HepG2 (cell line): ENCODE data around the gene SRPRB. TPM values are rescaled to one million over a fixed set of nuclear protein-coding genes. Genes with fewer than 3 reads are reported as not detected.
A peak's percentile ranks its signal among the peaks of the same experiment; 100 is the strongest.

Experiments
- ATAC-seq: fragments of 200-7000 bp; cut with Tn5 transposase; 3 replicates; pipeline ENCODE4 v1.9.1; 2020; ENCODE audit warnings: mild to moderate bottlenecking, moderate library complexity
- BruUV-seq: library from RNA; stranded (reverse); fragments of 400-500 nt; replicated peaks from 2 replicates; lab custom pipeline; 2021; lab: Mats Ljungman, UMichigan
- CTCF ChIA-PET: fragments of 300-600 bp; formaldehyde crosslinking; extraction: SDS; loops from one replicate; lab custom pipeline; 2021; ENCODE audit warnings: low total read pairs, inconsistent platforms, low intra/inter-chr PET ratio; lab: Yijun Ruan, JAX
- POLR2A ChIA-PET: fragments of 350-600 bp; sonication (Branson Sonifier 250); formaldehyde crosslinking; loops from one replicate; lab custom pipeline; 2020; ENCODE audit warnings: antibody characterized with exemption, inconsistent platforms; lab: Yijun Ruan, JAX
- DNase-seq: peaks from one replicate; pipeline ENCODE4 v3.0.0-alpha.2; 2015; ENCODE audit warnings: low spot score
- FAIRE-seq: peaks from 3 replicates; lab custom pipeline; 2011; peaks lifted over from hg19 to GRCh38; lab: Jason Lieb, UNC
- H2AFZ ChIP-seq: one replicate; pipeline ENCODE4 v1.6.1; 2011; ENCODE audit warnings: low read length, inconsistent platforms
- H3K27ac ChIP-seq: fragments of 300-600 bp; 3 replicates; pipeline ENCODE4 v1.8.0; 2011; ENCODE audit warnings: mixed run types, mild to moderate bottlenecking, mixed read lengths, low read length, inconsistent platforms; ENCODE audit not compliant: insufficient read depth; ENCODE audit errors: extremely low read length
- H3K27me3 ChIP-seq, 2 experiments: fragments of 200-600 bp in 1 of 2; 2 replicates in 1 of 2; 3 replicates in 1 of 2; pipeline versions ENCODE4 v1.6.0 to v1.8.0; 2011; ENCODE audit warnings: low read length in 2 of 2, mild to moderate bottlenecking in 2 of 2, moderate library complexity in 2 of 2, inconsistent platforms in 1 of 2; ENCODE audit not compliant: insufficient read depth in 2 of 2, control insufficient read depth in 1 of 2
- H3K36me3 ChIP-seq, 2 experiments: fragments of 200-600 bp in 1 of 2; replicated peaks in 1 of 2; 2 replicates in 1 of 2; 3 replicates in 1 of 2; pipeline versions ENCODE4 v1.5.1 to v1.8.0; 2011; ENCODE audit warnings: low read length in 2 of 2, inconsistent platforms in 1 of 2; ENCODE audit not compliant: insufficient read depth in 2 of 2, control insufficient read depth in 1 of 2
- H3K4me1 ChIP-seq: 2 replicates; pipeline ENCODE4 v1.5.1; 2012; ENCODE audit warnings: low read length, inconsistent platforms; ENCODE audit not compliant: insufficient read depth
- H3K4me2 ChIP-seq: 2 replicates; pipeline ENCODE4 v1.6.0; 2011; ENCODE audit warnings: low read depth, low read length, inconsistent platforms
- H3K4me3 ChIP-seq, 3 experiments: fragments of 200-600 bp in 1 of 3; sonication (generic), shearing (Covaris generic) in 1 of 3; replicated peaks in 1 of 3; 2 replicates each; pipeline ENCODE4 v1.5.1; 2011 to 2016; ENCODE audit warnings: low read length in 3 of 3, inconsistent platforms in 2 of 3, low read depth in 2 of 3, mild to moderate bottlenecking in 2 of 3, control low read depth in 1 of 3, mixed read lengths in 1 of 3; ENCODE audit not compliant: insufficient read depth in 1 of 3
- H3K79me2 ChIP-seq: one replicate; pipeline ENCODE4 v1.6.1; 2011; ENCODE audit warnings: low read length, inconsistent platforms; ENCODE audit not compliant: insufficient read depth
- H3K9ac ChIP-seq: 2 replicates; pipeline ENCODE4 v1.6.0; 2011; ENCODE audit warnings: mild to moderate bottlenecking, low read depth, low read length, inconsistent platforms; ENCODE audit not compliant: insufficient read depth
- H3K9me3 ChIP-seq: 2 replicates; pipeline ENCODE4 v1.5.1; 2012; ENCODE audit warnings: mild to moderate bottlenecking, low read length
- H4K20me1 ChIP-seq: 2 replicates; pipeline ENCODE4 v1.6.0; 2011; ENCODE audit warnings: inconsistent platforms, mild to moderate bottlenecking, low read length, moderate library complexity; ENCODE audit not compliant: insufficient read depth
- CREB1 ChIP-seq, 2 experiments: fragments of 450-650 bp in 1 of 2; IDR thresholded peaks; 2 replicates each; pipeline ENCODE4 v1.6.1; 2016 to 2017; ENCODE audit warnings: control low read depth in 1 of 2, mild to moderate bottlenecking in 1 of 2, missing compliant biosample characterization in 1 of 2, missing genetic modification characterization in 1 of 2
- KLF6 ChIP-seq: IDR thresholded peaks from 2 replicates; pipeline ENCODE4 v1.8.0; 2016; ENCODE audit warnings: missing biosample characterization, missing genetic modification reagents
- SIN3B ChIP-seq: fragments of 150-350 bp; IDR thresholded peaks from 2 replicates; pipeline ENCODE4 v1.6.1; 2014; ENCODE audit warnings: low read length
- ZMYM3 ChIP-seq: sonication (generic); formaldehyde crosslinking; IDR thresholded peaks from 2 replicates; pipeline ENCODE4 v1.5.1; 2020; ENCODE audit warnings: mild to moderate bottlenecking, missing genetic modification reagents
- ZNF333 ChIP-seq: sonication (generic); formaldehyde crosslinking; IDR thresholded peaks from 2 replicates; pipeline ENCODE4 v1.4.0; 2020; ENCODE audit warnings: mild to moderate bottlenecking, missing genetic modification reagents, borderline replicate concordance
- ZNF510 ChIP-seq: sonication (generic); formaldehyde crosslinking; IDR thresholded peaks from 2 replicates; pipeline ENCODE4 v1.4.0; 2020; ENCODE audit warnings: low read depth, mild to moderate bottlenecking, missing genetic modification reagents
- ZNF768 ChIP-seq: sonication (generic); formaldehyde crosslinking; IDR thresholded peaks from 2 replicates; pipeline ENCODE4 v1.4.0; 2020; ENCODE audit warnings: missing genetic modification reagents
- ZSCAN12 ChIP-seq: sonication (generic); formaldehyde crosslinking; IDR thresholded peaks from 2 replicates; pipeline ENCODE4 v1.9.0; 2021; ENCODE audit warnings: mild to moderate bottlenecking, missing genetic modification reagents
- WGBS: methylation state at CpG from one replicate; pipeline ENCODE4 v1.1.6; 2017; ENCODE audit warnings: low lambda C conversion rate; 5-methylcytosine and 5-hydroxymethylcytosine counted together
- in situ Hi-C: cut with HindIII; loops from 2 replicates; pipeline ENCODE4 v1.10.0; 2017; ENCODE audit warnings: low pct_unique_long_range_greater_than_20kb; ENCODE audit not compliant: extremely low pct_ligation_motif_present
- intact Hi-C: fragments of 100-400 bp; cut with micrococcal nuclease; formaldehyde crosslinking; loops from one replicate; pipeline ENCODE4 v1.10.0; 2022; ENCODE audit not compliant: unreplicated experiment
- polyA plus RNA-seq, 8 experiments: library from polyadenylated mRNA; depleted of rRNA in 3 of 8; stranded (reverse) in 7 of 8; unstranded in 1 of 8; fragments of >200 nt; fragmentation: Illumina TruSeq in 4 of 8; extraction: Trizol in 4 of 8; gene quantifications; 2 replicates each; pipeline versions ENCODE4 v1.2.1 to v1.2.3, GENCODE V29; 2011 to 2016; ENCODE audit warnings: low read depth in 4 of 8, missing spikeins in 1 of 8, mixed read lengths in 1 of 8; ENCODE audit not compliant: insufficient read depth in 1 of 8
- total RNA-seq, 5 experiments: library from RNA; depleted of rRNA; stranded (reverse); fragments of >200 nt; fragmentation: Illumina TruSeq; extraction: Trizol; gene quantifications; 2 replicates each; pipeline ENCODE4 v1.2.3, GENCODE V29; 2016; ENCODE audit warnings: low read depth in 1 of 5

The SRPRB gene
- total and polyA plus RNA-seq, 2 of the 13 experiments (the other 11 are each of a cell fraction or from before 2014, with no cell fraction given): 41.0 to 111 TPM

- TF ChIP-seq ZNF510 (CRISPR knock-in tag) (no peak), ZNF333 (CRISPR knock-in tag) (no peak), ZMYM3 (CRISPR knock-in tag) (no peak), SIN3B (no peak)
Observed at GRCh38 chr3:133841196-133841595, 35.6 kb downstream of the SRPRB start (continued).

- H3K4me3 ChIP-seq: no peak overlapping the region
- no peaks in the 10 kb centered on the region for H3K9me3 ChIP-seq
- ATAC-seq (no peak), DNase-seq (no peak), FAIRE-seq (no peak)
- H3K36me3 ChIP-seq: no peaks in the 10 kb centered on the region
- H3K27me3 ChIP-seq: peaks cover 6 to 22% of the 10 kb centered on the region in 2 experiments; a peak in 3 of 5 replicates
- H3K4me2 ChIP-seq: no peak overlapping the region
- H3K4me1 ChIP-seq: no peaks in the 10 kb centered on the region
- H3K9ac ChIP-seq: no peak overlapping the region
- intact Hi-C loops (no loop called here), in situ Hi-C loops (no loop called here)
- no peak overlapping the region for H3K27ac ChIP-seq
- H2AFZ ChIP-seq: no peak overlapping the region
- no peak for TF ChIP-seq ZSCAN12
- peak; percentile 95 for TF ChIP-seq ZNF768
- no peaks in the 10 kb centered on the region for H3K79me2 ChIP-seq
- ChIA-PET CTCF (no interaction called here), POLR2A (no interaction called here)
- no peaks in the 10 kb centered on the region for H4K20me1 ChIP-seq
- BruUV-seq: no TSS peak
- 8% methylated on average over 3 of the region's 4 CpGs for WGBS
Observed at GRCh38 chr3:133842158-133842557, 36.5 kb downstream of the SRPRB start.

- no peak for TF ChIP-seq KLF6 (CRISPR knock-in tag)
- TF ChIP-seq CREB1 (IDR thresholded peaks at IDR 0.05): 0 out of 2 replicates have a peak, but pooled peaks have one; percentile 3
- no peak for TF ChIP-seq CREB1 (CRISPR knock-in tag; IDR thresholded peaks at IDR 0.05)
- no TSS peak for BruUV-seq
- ChIA-PET POLR2A (no interaction called here), CTCF (no interaction called here)
- ATAC-seq (no peak), FAIRE-seq (no peak), DNase-seq (no peak)
- no peak overlapping the region for H3K4me3 ChIP-seq
- H3K4me1 ChIP-seq: no peaks in the 10 kb centered on the region
- H3K27ac ChIP-seq: no peak overlapping the region
- WGBS: 67% methylated on average over 7 of the region's 7 CpGs
- H3K9ac ChIP-seq: no peak overlapping the region
- H4K20me1 ChIP-seq: no peaks in the 10 kb centered on the region
- H3K4me2 ChIP-seq: no peak overlapping the region
- intact Hi-C loops: no loop called here
- peaks cover 4 to 26% of the 10 kb centered on the region in 2 experiments; a peak in 4 of 5 replicates for H3K27me3 ChIP-seq
- H2AFZ ChIP-seq: no peak overlapping the region
- no peaks in the 10 kb centered on the region for H3K36me3 ChIP-seq
- H3K9me3 ChIP-seq: no peaks in the 10 kb centered on the region
- no peaks in the 10 kb centered on the region for H3K79me2 ChIP-seq
- in situ Hi-C loops: no loop called here
Observed at GRCh38 chr3:133843634-133844033, 38.0 kb downstream of the SRPRB start.
